GM19023 (cell line): ENCODE data around the gene MCF2L2.
"Not testable (repeated sequence)": the region's sequence is repeated elsewhere in the genome, so short reads cannot be mapped to it uniquely, and the experiment has no call there.

Experiments
- ATAC-seq: cut with Tn5 transposase; IDR thresholded peaks from one replicate; pipeline ENCODE4 v1.9.1; 2021; ENCODE audit warnings: mild to moderate bottlenecking, moderate library complexity; ENCODE audit not compliant: unreplicated experiment

Gene MCF2L2

GRCh38 chr3:183182073-183182472 lies 246.3 kb downstream of the MCF2L2 start:
- ATAC-seq = no peak

DNA sequence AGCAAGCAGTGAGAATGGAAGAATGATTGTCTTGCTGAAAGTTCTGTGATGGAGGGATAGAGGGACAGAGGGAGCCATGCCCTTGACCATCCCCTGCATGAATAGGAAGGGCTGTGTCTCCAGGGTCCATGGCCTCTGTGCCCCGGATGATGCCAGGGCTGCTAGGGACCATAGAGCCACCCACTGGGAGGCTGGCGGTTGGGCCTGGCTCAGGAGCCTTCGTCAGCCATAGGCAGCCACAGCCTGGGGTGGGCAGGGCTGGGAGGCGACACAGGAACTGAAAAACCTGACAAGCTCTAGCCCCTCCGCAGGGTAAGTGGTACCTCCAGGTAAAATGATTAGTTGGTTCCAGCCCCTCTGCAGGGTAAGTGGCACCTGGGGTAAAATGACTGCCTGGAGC lies 246.8 kb downstream of the MCF2L2 start:
- ATAC-seq = no peak

- no peak for ATAC-seq
Observed at GRCh38 chr3:183180784-183181295, 247.6 kb downstream of the MCF2L2 start.

- no peak for ATAC-seq
Observed at GRCh38 chr3:183180110-183180783, 248.2 kb downstream of the MCF2L2 start.

DNA sequence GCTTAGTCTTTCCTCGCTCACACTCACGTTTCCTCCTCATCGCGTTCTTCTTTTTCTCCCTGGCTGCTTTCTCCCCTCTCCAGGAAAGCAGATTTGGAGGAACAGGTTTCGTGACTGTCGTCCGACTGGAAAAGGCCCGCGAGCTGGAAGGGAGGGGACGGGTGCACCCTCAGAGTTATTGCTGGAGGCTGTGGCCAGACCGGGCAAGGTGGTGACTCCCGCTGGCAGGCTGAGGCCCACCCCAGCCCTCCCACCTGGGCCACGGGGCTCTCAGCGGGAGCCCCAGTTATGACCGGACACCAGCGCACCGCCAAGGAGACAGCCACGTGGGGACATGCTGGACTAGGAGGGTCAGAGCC lies 248.9 kb downstream of the MCF2L2 start:
- ATAC-seq = not testable (repeated sequence)

GRCh38 chr3:183178833-183179549 lies 249.4 kb downstream of the MCF2L2 start:
- ATAC-seq = peak; percentile 72

GRCh38 chr3:183178512-183178832 lies 249.9 kb downstream of the MCF2L2 start:
- ATAC-seq = no peak

DNA sequence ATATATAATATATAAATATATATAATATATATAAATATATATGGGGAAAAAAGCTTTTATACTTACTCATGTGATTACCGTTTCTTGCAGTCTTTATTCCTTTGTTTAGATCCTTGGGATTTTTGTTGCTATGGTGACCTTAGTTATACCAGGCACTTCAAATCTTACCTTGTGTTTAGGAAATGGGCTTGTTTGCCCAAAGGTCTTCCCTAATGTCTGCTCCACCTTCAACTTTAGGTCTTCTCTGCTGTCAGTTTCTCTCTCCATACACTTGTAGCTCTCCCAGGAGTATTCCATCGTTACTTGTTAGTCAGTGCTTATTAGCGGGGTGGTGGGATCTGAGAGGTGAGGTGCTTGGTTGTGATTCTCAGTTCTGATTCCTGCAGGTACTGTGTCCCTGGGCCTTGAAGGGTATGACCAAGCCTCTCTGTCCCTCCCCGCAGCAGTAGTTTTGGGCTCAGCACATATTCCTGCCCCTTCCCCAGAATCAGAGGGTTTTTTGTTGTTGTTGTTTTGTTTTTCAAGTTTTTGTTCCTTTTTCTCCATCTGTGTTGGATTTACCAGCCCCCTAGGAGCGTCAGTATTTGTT lies 256.3 kb downstream of the MCF2L2 start:
- no peak for ATAC-seq

GRCh38 chr3:183167975-183168374 lies 260.4 kb downstream of the MCF2L2 start:
- not testable (repeated sequence) for ATAC-seq

GRCh38 chr3:183163563-183163962 lies 264.9 kb downstream of the MCF2L2 start:
- no peak for ATAC-seq

DNA sequence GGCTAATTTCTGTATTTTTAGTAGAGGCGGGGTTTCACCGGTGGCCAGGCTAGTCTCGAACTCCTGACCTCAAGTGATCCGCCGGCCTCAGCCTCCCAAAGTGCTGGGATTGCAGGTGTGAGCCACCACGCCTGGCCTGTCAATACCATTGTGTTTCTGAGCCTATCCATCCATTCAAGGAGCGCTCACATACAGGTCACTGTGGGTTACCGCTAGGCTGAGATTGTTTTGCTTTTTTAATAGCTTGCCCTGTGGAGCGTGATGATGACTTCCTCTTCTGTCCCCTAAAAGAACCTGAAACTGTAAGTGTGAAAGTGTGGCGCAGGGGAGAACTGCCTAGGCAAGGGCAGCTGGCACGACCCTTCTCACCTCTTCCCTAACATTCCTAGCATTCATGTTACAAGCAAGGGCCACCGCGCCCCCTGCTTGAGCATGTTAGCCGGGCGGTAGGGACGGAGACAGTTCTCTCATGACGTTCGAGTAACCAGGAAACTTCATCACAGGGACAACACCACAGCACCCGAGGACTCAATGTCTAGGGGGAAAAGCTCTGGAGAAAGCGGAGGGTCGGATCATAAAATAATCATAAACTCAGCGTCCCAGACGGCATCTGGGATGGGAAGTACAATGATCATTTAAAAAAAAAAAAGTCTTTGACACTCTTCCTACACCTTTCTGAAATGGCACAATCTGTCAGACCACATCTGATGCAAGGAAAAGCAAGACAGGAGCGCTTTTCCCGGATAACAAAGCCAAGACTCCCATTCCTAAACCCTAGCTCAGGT lies 266.7 kb downstream of the MCF2L2 start:
- ATAC-seq = peak; percentile 61

- no peak for ATAC-seq
Observed at GRCh38 chr3:183160616-183161015, 267.8 kb downstream of the MCF2L2 start.

DNA sequence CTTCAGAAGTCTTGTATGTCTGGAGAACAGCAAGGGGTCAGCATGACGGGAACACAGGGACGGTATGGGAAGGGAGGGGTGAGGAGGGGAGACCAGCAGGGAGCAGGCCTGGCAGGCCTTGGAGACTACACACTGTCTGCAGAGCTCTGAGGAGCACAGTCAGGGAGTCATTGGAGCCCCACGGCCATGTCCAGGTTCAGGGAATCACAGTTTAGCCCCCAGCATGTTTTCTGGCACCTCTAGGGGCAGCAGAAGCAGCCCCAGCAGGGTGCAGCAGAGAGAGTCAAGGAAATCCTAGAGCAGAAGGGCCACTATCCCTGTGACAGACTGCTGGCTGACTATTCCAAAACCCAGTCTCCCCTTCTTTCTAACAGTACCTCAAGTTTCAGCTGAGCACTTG lies 269.1 kb downstream of the MCF2L2 start:
- ATAC-seq = no peak

- peak; percentile 67 for ATAC-seq
Observed at GRCh38 chr3:183158551-183159006, 269.8 kb downstream of the MCF2L2 start.

GRCh38 chr3:183158113-183158512 lies 270.3 kb downstream of the MCF2L2 start:
- ATAC-seq = peak; percentile 24

DNA sequence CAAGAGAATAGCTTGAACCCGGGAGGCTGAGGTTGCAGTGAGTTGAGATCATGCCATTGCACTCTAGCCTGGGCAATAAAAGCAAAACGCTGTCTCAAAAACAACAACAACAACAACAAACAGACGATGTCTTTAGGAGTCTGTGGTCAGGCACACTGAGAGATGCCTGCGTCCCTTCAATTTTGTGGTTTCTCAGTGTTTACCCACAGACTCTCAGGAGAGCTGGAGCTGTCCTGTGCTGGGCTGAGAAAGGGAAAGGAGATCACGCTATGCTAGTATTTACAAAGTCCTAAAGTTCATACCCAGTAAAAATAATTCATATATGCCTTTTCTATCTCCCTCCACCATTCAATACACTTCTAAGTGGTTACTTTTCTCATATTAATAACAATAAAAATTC lies 272.2 kb downstream of the MCF2L2 start:
- no peak for ATAC-seq

- ATAC-seq = no peak
Observed at GRCh38 chr3:183155499-183155898, 272.9 kb downstream of the MCF2L2 start.

DNA sequence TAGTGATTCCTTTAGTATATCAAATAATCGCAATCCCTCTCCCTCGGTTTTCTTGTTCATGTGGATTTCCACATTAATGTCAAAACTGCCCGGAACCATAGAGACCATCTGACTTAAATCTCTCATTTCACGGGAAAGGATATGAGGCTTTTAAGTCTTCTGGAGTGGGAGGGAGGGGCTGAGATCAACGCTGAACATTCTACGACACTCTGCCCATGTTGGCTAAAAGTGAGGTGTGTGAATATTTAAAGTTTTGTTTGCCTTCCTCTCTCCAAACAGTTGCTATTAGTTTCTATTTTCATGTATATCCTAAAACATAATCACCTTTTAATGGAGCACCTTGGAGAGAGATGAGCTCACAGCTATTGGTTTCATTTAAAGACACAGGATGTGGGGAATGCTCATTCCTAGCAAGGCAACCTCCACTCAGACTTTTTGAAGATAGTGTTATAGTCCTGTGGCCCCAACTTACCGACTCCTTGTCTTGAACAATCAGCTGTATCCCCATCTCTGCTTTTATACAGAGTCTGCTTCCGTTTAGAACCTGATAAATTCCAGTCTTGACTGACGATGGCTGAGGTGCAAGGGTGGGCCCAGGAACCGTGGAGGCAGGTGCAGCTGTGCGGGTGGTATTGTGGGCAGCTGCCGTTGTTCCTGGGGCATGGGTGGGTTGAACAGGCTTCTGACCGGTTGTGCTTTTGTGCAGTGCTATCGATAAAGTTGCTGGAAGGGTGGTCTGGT lies 275.0 kb downstream of the MCF2L2 start:
- no peak for ATAC-seq

DNA sequence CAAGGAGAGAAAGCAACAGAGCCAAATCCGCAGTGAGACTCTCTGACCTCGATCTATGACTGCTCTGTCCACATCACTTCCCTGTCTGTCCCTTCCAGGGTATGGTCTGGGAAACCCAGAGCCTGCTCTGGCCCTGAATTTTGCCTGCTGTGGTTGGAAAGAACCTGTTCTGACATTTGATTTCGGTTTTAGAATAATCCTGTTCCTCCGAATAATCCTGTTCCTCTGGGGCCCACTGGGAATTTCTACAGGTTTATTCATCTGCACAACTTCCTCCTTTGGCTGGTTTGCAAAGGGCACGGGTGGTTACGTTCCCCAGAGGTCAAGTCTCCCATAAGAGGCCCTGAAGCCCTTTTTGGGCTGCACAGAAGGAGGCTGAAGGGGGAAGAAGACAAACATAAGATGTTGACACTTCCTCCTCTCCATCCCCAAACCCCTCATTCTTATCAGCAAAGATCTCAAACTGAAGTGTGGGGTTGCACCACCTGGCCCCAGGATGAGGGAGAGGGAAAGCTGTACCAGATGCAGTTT lies 276.5 kb downstream of the MCF2L2 start:
- ATAC-seq = no peak

- no peak for ATAC-seq
Observed at GRCh38 chr3:183151086-183151485, 277.3 kb downstream of the MCF2L2 start.
